Activated effector memory CD4-positive, alpha-beta T cell treated with anti-CD3 and anti-CD28 coated beads, Interleukin-2, amount 50 U/mL, for 16 hours (primary cell): Measurements from ENCODE around the gene EXOC3.
"Not testable (repeated sequence)": the region's sequence is repeated elsewhere in the genome, so short reads cannot be mapped to it uniquely, and the experiment has no call there.

Experiments used
- DNase-seq: peaks from one replicate; pipeline ENCODE4 v3.0.0-alpha.2; 2020

The EXOC3 gene

DNA sequence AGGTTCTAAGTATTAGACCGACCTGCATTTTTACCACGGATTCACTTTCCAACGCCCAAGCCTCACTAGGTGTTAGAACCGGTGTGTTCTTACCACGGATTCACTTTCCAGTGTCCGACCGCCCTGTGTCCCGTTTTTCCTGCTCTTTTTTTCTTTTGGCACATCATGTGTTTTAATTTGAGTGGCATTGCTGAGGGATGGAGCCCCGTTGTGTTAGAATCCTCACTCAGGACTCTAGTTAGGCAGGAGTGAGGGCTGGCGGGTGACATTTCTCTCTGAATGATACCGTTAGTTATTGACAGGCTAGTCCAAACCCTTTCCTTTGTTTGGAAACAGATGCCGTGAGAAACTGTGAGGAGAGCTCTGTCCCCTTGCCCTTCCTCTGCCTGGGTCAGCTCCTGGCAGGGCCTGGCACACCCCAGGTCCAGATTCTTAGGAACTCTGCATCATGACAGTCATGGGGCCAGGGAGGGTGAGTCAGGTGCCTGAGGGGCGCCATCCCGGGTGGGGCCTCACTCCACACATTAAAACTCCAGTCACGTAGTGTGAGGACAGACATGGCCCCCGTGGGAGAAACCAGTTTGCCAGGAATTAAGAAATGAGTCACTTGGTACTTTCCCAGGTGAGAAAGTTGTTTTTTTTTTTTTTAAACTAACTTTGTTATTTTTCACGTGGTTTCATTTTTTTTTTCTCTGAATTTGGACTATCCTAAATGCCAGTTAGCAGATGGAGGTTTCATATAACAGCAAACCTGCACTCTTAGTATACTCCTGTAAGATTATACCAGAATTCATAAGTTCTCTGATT lies 15.8 kb downstream of the EXOC3 start:
- peak; percentile 88 for DNase-seq

DNA sequence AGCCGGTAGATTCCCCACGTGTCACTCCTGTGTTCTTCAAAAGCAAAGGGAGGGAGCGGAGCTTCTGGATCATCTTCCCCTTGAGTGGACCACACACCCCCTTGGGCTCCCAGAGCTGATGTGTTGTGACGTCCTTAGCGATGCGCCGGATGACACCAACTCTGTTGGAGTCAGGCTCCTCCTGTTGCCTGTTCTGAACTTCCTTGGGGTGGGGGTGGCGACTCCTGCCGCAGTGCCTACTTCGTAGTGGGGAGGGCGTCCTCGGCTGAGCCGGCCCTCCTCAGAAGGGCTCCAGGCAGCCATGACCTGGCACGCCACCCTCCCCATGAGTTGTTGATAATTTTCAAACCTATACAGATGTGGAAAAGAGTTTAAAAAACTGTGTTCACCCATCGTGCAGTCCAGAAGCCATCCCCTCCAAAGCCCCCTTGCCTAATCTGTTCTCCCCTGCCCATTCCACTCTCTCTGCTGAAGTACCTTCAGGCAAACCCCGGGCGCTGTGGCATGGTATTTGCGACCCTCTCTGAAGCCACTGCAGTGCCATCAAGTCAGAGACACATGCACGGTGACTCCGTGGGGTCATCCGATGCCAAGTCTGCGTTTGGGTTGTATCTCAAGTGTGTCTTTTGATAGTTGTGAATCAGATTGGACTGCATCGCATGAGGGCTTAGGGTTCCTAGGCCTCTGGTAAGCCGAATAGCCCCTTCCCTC lies 16.7 kb downstream of the EXOC3 start:
- peak; percentile 58 for DNase-seq

DNA sequence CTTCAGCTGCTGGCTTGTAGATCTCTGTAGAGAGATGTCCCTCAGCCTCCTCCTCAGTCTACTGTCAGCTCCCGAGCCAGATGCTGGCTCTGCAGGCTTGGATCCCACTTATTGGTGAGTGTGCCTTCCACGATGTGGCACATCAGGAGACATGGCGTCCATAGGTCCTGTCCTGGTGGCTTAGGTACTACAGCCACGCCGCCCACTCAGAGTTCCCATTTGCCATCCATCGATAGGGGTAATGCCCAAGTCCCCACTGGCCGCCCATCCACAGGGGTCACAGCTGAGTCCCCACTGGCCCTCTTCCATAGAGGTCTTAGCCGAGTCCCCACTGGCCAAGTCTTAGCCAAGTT lies 17.3 kb downstream of the EXOC3 start:
- DNase-seq: peak; percentile 53

DNA sequence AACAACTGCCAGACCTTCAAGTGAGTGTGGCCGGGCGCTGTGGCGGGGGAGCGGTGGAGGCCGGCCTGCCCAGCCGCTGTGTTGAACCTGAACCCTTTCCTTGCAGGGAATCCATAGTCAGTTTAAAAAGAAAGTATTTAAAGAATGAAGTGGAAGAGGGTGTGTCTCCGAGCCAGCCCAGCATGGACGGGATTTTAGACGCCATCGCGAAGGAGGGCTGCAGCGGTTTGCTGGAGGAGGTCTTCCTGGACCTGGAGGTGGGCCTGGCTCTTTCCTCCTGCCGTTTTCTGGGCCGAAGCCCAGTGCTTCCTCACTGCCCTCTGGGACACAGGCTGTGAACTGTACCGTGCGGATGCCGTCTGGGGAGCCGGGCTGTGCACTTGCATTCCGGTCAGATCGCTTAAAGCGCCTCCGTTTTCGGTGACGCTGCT lies 19.1 kb downstream of the EXOC3 start:
- peak; percentile 58 for DNase-seq

DNA sequence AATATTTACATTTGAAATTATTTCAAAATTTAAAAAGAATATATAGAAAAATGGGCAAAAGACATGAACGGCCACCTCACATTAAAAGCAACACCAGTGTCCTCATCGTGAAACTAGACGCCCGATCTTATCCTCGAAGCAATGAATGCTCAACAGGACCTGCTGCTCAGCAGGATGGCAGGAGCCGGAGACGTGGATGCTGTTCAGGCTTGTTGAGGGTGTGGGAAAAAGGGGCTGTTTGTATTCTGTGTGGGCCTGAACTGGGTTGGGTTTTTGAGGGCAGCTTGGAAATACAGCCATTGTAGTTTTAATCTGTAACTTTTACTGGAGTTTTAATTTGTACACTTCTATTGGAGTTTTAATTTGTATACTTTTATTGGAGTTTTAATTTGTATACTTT lies 20.3 kb downstream of the EXOC3 start:
- DNase-seq: peak; percentile 57

DNA sequence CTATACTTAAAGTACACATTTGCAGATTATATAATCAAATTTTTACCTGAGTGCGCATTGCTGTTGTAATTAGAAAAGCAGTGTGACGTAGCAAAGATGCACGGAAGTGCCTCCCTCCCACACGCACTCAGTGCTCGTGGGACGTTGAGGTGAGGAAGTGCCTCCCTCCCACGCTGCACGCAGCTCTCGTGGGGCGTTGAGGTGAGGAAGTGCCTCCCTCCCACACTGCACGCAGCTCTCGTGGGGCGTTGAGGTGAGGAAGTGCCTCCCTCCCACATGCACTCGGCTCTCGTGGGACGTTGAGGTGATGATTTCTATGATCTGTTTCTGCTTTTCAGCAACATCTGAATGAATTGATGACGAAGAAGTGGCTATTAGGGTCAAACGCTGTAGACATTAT lies 21.0 kb downstream of the EXOC3 start:
- peak; percentile 94 for DNase-seq

DNA sequence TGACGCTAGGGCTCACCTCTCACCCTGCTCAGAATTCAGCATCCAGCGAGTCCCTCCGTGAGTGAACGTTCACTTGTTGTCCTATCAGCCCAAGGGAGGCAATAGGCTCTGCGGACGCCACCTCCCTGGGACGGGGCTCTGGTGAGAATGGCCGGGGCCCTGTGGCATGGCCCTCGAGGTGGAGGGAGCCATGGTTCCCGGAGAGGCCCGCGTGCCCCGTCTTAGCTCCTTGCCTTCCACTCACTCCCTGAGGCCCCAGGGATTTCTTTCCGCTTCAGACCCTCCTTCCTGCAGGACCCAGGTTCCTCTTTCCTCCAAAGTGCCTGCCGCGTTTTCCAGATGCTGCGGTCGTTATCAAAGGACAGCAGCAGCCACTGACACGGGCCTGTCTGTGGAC lies 21.5 kb downstream of the EXOC3 start:
- DNase-seq: peak; percentile 65

DNA sequence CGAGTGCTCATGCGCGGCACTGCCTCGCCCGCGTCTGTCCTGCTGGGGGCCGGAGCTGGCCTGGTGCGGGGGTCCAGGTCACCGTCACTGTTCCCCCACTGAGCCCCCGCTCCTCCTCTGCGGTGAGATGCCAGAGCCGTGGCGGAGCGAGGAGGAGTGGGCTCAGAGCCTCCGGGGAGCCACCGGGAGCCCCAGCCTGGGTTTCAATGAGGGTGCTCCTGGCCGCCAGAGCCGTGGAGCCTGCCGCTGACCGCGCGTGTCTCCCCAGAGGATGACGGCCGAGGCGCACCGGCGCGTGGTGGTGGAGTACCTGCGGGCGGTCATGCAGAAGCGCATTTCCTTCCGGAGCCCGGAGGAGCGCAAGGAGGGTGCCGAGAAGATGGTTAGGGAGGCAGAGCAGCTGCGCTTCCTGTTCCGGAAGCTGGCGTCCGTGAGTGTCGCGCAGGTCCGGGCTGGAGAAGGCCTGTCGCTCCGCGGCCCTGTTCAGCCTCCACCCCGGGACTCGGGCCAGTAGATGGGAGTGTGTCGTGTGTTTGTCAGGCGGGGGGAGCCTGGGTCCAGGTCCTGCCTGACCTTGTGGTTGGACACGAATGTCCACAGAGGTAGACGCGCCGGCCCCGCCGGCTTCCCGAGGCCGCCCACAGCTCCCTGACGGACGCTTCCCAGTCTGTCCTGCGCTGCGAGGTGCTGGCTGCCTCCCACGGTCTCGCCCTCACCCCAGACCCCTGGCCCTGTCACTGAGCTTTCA lies 22.0 kb downstream of the EXOC3 start:
- DNase-seq: peak; percentile 61

DNA sequence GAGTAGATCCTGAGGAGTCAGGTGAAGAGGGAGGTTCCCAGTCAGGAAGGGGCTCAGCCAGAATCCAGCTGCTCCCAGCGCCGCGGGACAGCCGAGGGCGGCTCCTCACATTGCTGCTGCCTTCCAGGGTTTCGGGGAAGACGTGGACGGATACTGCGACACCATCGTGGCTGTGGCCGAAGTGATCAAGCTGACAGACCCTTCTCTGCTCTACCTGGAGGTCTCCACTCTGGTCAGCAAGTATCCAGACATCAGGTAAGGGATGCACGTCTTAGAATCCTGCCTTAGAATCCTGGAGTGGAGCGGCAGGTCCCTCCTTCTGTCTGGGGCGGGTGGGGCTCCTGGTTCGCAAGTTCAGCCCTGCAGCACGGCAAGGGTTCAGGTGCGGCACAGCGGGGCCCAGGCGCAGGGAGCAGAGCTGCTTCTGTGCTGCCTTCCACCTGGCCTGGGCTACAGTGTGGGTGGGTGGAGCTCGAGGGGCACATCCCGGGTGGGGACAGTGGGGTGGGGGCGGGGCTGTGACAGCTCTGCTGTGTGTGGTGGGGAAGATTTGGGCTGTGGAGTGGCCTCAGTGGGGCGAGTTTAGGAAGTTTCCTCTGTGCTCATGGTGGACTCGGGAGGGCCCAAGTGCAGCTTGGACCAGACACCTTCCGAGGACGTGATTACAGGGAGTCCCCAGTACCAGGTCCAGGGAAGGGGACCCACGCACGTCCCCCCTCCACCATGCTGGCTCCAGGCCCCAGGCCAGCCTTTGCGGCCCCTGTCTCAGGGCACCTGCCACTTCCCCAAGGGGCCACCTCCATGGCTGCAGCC lies 22.8 kb downstream of the EXOC3 start:
- peak; percentile 54 for DNase-seq

DNA sequence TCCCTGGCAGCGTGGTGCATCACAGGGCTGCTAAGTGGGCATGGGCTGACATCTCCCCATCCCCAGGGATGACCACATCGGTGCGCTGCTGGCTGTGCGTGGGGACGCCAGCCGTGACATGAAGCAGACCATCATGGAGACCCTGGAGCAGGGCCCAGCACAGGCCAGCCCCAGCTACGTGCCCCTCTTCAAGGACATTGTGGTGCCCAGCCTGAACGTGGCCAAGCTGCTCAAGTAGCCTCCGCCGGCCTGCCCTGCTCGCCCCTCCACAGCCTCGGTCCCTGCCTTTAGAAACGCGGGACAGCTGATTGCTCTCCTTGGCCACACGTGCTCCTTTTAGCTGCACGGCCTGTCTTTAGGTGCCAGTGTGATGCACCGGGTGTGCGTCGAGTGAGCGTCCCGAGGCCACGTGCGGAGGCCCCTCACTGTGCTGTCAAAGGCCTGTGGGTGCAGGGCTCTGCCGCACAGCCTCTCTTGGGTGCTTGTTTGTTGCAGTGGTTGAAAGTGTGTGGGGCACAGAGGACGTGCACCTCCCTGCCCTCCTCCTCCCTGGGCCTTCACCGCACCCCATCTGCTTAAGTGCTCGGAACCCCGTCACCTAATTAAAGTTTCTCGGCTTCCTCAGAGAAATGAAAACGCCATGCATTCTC lies 23.8 kb downstream of the EXOC3 start:
- peak; percentile 58 for DNase-seq

DNA sequence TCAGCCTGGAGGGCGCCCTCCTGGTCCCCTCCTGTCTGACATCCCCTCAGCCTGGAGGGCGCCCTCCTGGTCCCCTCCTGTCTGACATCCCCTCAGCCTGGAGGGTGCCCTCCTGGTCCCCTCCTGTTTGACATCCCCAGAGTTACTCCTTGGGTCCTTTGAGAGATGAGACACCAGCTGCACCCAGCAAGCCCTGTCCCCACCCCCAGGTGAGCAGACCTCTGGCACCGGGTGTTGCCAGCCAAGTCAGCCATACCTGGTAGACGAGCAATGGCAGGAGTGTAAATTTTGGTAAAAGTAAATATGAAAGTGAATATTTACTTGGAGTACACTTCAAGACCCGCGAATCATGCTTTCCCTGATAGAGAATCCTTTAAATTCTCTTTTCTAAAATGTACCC lies 25.4 kb downstream of the EXOC3 start:
- no peak for DNase-seq

DNA sequence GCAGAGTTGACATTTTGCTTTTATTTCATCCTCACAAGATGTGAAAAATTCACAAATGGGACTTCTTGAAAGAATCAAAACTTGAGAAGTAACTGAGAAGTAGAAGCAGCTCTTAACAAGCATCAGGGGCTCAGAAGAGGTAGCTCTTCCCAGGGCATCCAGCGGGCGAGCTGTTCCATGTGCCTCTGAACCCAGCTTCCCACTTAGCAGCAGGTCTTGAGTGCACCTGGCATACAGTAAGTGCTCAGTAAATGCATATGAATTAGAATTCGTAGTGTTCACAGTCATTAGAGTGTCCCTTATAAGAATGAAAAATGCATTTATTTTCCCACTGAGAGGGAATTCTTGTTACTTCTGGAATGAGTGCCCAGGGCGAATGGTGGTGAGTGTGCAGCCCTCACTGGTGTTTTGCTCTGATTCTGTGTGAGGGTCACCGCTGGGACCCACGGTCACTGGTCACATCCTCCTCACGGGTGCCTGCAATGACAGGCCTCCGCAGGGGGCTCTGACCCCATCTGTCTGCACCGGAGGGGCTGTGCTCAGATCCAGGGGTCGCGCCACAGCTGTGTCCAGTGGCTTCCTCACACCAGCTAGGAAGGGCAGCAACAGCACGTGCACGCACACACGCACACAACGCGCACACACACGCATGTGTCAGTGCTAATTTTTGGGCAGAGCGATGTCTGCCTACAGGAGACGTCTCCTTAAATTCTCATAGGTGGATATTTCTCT lies 26.9 kb downstream of the EXOC3 start:
- peak; percentile 56 for DNase-seq

DNA sequence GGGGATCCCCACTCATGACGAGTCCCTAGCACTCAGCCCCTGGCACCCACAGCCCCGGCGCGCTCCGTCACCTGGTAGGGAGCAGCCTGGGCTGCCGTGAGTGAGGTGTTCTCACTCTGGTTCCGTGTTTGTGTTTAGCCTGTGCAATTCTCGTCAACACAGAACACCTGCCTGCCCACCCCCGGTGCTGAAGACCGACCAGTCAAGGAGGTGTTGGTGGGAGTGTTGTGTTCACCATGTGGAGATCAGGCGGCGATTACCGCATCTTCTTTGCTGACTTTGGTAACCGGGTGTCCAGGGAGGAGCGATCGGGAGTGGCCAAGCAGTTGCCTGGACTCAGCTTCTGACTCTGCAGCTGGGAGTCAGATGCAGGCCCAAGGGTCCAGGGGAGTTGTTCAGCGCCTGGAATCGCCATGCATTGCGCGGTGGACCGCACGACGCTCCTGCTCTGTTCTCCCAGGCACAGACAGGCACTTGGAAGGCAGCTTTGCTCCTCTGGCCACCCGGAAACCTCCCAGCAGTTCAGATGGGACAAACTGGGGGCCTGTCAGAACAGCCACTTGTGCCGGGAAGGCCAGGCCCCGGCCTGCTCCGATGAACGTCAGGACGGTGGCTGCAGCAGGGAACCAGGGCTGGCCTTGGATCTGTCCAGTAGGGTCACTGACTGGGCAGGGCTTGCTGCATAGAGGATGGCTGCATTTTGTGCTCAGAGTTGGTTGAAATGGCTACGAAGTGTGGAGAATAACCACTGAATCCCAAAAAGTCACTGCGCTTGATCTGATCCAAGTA lies 28.2 kb downstream of the EXOC3 start:
- peak; percentile 61 for DNase-seq

DNA sequence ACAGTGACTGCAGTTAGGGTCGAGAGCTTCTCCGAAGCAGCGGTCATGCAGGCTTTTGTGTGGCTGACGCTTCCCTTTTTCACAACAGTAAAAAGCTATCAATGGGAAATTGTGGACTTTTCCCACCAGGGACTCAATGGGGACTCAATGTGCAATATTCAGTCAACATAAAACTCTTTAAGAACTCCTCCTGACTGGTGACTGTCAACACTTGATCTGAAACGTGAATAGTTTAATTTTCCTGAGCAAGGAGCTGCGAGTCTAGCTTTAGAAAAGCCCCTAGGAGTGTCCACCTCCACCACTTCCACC lies 28.7 kb downstream of the EXOC3 start:
- no peak for DNase-seq

DNA sequence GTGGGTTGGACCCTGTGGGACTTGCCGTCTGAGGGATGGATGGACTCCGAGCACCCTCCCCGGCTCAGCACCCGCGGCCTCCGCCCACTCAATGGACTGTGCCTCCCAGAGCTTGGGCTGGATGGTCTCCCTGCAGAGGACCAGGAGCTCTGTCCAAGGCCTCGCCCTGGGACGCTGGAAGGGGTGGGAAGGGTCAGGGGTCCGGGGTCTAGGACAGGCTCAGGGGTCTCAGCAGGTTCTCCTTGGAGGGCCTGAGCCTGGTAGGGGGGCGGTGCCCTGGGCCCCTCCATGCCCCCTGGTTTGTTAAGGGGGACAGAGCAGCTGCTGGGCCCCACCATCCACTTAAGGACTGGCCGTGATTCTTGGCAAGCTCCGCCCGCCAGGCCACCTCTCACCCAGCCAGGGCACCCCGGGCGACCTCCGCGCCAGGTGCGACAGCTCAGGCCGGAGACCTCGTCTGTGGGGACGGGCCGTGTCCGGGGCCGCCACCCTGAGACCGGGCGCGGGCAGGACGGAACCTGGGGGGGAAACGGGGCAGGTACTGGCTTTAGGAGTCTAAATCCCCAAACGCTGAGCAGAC lies 29.2 kb downstream of the EXOC3 start:
- DNase-seq: peak; percentile 67

DNA sequence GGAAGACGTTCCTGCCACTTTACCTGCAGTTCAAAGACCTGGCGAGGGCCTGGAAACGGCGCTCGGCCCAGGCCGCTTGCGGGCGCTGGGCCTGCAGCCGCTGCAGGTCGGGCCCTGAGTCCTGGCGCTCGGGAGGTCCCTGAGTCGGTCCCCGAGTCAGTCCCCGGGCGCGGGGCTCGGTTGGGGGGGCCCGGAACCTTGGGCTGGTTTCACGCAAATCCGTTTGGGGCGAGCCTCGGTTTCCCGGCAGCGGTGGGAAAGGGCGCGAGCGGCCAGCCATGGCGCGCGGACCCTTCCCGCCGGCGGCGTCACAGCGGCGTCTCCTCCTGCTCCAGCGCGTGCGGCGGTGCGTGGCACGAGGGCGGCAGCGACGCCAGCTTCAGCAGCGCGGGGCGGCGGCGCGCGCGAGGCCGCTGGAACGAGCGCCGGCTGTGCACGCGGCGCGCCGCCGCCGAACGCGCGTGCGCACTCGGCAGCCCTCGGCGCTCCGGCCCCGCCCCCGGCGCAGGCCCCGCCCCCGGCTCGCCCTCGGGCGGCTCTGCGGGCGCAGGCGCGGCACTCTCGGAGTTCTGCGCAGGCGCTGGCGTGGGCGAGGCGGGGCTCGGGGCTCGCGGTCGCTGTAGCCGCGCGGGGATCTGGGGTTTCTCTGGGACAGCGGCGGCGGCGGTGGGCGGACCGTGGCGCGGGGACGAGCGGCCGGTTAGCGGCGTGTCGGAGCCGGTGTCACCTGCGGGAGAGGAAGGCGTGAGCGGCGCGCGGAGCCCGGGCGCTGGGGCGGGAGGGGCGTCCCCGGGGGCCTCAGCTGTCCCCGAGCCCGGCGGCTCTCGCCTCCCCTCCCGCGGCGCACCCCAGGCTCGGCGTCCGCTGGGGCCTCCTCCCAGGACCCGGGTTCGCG lies 29.9 kb downstream of the EXOC3 start:
- peak; percentile 96 for DNase-seq

DNA sequence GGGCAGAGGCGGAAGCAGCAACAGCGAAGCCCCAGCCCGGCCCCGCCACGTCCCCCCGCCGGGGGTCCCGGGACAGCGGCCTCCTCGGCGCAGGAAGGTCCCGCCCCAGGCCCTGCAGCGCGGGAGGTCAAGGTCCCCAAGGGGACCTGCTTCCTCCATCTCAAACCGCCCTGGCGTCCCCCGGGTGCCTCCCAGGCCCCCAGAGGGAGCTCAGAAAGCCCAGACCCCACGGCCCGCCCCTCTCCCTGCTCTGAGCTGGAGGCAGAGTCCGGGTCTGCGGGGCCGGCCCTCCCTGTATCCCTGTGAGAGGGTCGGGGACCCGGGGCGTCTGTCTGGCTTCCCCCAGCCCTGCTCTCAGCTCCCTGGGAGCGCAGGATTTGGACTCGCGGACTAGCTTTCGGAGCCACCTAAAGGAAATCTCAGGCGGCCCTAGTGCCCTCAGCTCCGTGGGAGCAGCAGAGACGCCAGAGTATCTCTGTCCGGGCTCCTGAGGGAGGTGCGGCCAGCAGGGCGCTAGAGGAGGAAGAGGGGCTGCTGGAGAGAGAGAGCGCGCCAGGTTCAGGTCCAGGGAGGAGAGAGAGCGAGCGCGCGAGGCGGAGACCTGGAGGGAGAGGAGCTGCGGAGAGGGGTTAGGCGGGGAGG lies 30.7 kb downstream of the EXOC3 start:
- DNase-seq: peak; percentile 73

DNA sequence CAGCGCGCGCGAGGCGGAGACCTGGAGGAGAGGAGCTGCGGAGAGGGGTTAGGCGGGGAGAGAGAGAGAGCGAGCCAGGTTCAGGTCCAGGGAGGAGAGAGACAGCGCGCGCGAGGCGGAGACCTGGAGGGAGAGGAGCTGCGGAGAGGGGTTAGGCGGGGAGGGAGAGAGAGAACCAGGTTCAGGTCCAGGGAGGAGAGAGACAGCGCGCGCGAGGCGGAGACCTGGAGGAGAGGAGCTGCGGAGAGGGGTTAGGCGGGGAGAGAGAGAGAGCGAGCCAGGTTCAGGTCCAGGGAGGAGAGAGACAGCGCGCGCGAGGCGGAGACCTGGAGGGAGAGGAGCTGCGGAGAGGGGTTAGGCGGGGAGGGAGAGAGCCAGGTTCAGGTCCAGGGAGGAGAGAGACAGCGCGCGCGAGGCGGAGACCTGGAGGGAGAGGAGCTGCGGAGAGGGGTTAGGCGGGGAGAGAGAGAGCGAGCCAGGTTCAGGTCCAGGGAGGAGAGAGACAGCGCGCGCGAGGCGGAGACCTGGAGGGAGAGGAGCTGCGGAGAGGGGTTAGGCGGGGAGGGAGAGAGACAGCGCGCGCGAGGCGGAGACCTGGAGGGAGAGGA lies 31.4 kb downstream of the EXOC3 start:
- not testable (repeated sequence) for DNase-seq
